Panc1 (cell line): ENCODE data around the gene FSTL4. TPM values are rescaled to one million over a fixed set of nuclear protein-coding genes. Genes with fewer than 3 reads are reported as not detected.

Experiments
- ATAC-seq: fragments of 200-7000 bp; cut with Tn5 transposase; 2 replicates; pipeline ENCODE4 v1.9.1; 2020; ENCODE audit warnings: mild to moderate bottlenecking, moderate library complexity
- BruUV-seq: library from RNA; stranded (reverse); fragments of 400-500 nt; replicated peaks from 2 replicates; lab custom pipeline; 2021; lab: Mats Ljungman, UMichigan
- CTCF ChIA-PET: fragments of 300-600 bp; sonication (Branson Sonifier 250); formaldehyde crosslinking; loops from one replicate; lab custom pipeline; 2022; ENCODE audit warnings: antibody characterized with exemption; lab: Charles Lee
- POLR2A ChIA-PET: fragments of 300-600 bp; sonication (Branson Sonifier 250); formaldehyde crosslinking; loops from one replicate; lab custom pipeline; 2022; ENCODE audit warnings: antibody characterized with exemption; lab: Charles Lee
- DNase-seq: peaks from one replicate; pipeline ENCODE4 v3.0.0-alpha.2; 2010; ENCODE audit warnings: low read depth, low spot score
- H3K27ac ChIP-seq: 2 replicates; pipeline ENCODE4 v1.5.1; 2011; ENCODE audit warnings: mild to moderate bottlenecking, low read length, inconsistent platforms
- H3K27me3 ChIP-seq: fragments of 200-500 bp; sonication (Bioruptor generic); 2 replicates; pipeline ENCODE4 v1.6.0; 2014; ENCODE audit warnings: low read length, inconsistent platforms; ENCODE audit not compliant: control insufficient read depth, insufficient read depth
- H3K36me3 ChIP-seq: fragments of 200-500 bp; sonication (Bioruptor generic); 2 replicates; pipeline ENCODE4 v1.5.1; 2014; ENCODE audit warnings: inconsistent platforms, mild to moderate bottlenecking, low read length, moderate library complexity; ENCODE audit not compliant: control insufficient read depth, insufficient read depth
- H3K4me1 ChIP-seq: 2 replicates; pipeline ENCODE4 v1.5.1; 2011; ENCODE audit warnings: inconsistent platforms, mild to moderate bottlenecking, low read length, moderate library complexity; ENCODE audit not compliant: control insufficient read depth, insufficient read depth
- H3K4me3 ChIP-seq, 2 experiments: 2 replicates each; pipeline ENCODE4 v1.5.1; 2011 to 2012; ENCODE audit warnings: low read depth in 2 of 2, low read length in 2 of 2, mild to moderate bottlenecking in 2 of 2, inconsistent platforms in 1 of 2, moderate library complexity in 1 of 2
- H3K9me3 ChIP-seq: fragments of 200-500 bp; sonication (Bioruptor generic); 2 replicates; pipeline ENCODE4 v1.5.1; 2014; ENCODE audit warnings: low read depth, mild to moderate bottlenecking, inconsistent platforms, low read length, moderate library complexity; ENCODE audit not compliant: control insufficient read depth, insufficient read depth
- POLR2AphosphoS5 ChIP-seq: IDR thresholded peaks from 2 replicates; pipeline ENCODE4 v1.6.1; 2012; ENCODE audit warnings: mild to moderate bottlenecking, low read depth, low read length, moderate library complexity
- SIN3A ChIP-seq: IDR thresholded peaks from 2 replicates; pipeline ENCODE4 v1.6.1; 2012; ENCODE audit warnings: low read depth, mild to moderate bottlenecking, low read length, moderate library complexity, borderline replicate concordance; ENCODE audit not compliant: insufficient read depth
- TCF7L2 ChIP-seq: IDR thresholded peaks from 2 replicates; pipeline ENCODE4 v1.6.1; 2011; ENCODE audit warnings: mild to moderate bottlenecking, low read depth, low read length, inconsistent platforms
- in situ Hi-C: cut with HindIII; loops from 2 replicates; pipeline ENCODE4 v1.10.0; 2016; ENCODE audit warnings: low sequenced_read_pairs, low pct_unique_long_range_greater_than_20kb
- intact Hi-C: fragments of 100-400 bp; cut with micrococcal nuclease; formaldehyde crosslinking; loops from one replicate; pipeline ENCODE4 v1.10.0; 2022; ENCODE audit not compliant: unreplicated experiment
- total RNA-seq: library from RNA; stranded (reverse); gene quantifications from one replicate; pipeline ENCODE4 v1.2.1, GENCODE V29; 2021; ENCODE audit not compliant: unreplicated experiment
- TF ChIP-seq, protein P1 (sequence below): fragments of 450-650 bp; IDR thresholded peaks from 2 replicates; pipeline ENCODE4 v1.5.1; 2017; ENCODE audit warnings: mild to moderate bottlenecking
- TF ChIP-seq, protein P2 (sequence below), 2 experiments: IDR thresholded peaks; 2 replicates each; pipeline ENCODE4 v1.6.1; 2011 to 2012; ENCODE audit warnings: low read depth in 2 of 2, control low read depth in 1 of 2, low read length in 1 of 2, mild to moderate bottlenecking in 1 of 2, moderate library complexity in 1 of 2; ENCODE audit not compliant: insufficient read depth in 1 of 2

FSTL4 gene
- total RNA-seq, 1 experiment from 2014 or later, result 0.18 TPM

DNA sequence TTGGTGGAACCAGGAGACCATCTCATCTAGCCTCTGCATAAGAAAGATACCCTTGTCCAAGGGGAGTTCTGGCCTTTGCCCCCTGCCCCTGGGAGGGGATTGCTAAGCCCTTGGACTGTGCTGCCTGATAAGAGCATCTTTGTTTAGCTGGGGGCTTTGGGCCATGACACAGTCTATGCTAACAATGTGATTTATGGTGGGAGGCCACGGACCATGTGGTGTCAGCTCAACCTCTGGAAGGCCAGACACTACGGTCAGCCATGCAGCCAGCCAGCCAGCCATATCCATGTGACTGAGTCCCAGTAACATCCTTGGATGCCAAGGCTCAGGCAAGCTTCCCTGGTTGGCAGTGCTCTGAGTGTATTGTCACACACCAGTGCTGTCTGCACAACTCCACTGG lies 244.4 kb downstream of the FSTL4 start:
- Histone ChIP-seq H3K27ac (no peak overlapping the region), H3K36me3 (no peaks in the 10 kb centered on the region), H3K27me3 (no peaks in the 10 kb centered on the region; the same call in 1 of the 2 replicates), H3K4me3 (no peak overlapping the region), H3K4me1 (no peaks in the 10 kb centered on the region), H3K9me3 (no peaks in the 10 kb centered on the region)
- CTCF ChIA-PET, result no interaction called here
- no peak for TF ChIP-seq POLR2AphosphoS5
- TF ChIP-seq SIN3A, result no peak
- TF ChIP-seq, protein P1, sequence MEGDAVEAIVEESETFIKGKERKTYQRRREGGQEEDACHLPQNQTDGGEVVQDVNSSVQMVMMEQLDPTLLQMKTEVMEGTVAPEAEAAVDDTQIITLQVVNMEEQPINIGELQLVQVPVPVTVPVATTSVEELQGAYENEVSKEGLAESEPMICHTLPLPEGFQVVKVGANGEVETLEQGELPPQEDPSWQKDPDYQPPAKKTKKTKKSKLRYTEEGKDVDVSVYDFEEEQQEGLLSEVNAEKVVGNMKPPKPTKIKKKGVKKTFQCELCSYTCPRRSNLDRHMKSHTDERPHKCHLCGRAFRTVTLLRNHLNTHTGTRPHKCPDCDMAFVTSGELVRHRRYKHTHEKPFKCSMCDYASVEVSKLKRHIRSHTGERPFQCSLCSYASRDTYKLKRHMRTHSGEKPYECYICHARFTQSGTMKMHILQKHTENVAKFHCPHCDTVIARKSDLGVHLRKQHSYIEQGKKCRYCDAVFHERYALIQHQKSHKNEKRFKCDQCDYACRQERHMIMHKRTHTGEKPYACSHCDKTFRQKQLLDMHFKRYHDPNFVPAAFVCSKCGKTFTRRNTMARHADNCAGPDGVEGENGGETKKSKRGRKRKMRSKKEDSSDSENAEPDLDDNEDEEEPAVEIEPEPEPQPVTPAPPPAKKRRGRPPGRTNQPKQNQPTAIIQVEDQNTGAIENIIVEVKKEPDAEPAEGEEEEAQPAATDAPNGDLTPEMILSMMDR, result no peak
- no peak for TF ChIP-seq TCF7L2
- TF ChIP-seq, protein P2, sequence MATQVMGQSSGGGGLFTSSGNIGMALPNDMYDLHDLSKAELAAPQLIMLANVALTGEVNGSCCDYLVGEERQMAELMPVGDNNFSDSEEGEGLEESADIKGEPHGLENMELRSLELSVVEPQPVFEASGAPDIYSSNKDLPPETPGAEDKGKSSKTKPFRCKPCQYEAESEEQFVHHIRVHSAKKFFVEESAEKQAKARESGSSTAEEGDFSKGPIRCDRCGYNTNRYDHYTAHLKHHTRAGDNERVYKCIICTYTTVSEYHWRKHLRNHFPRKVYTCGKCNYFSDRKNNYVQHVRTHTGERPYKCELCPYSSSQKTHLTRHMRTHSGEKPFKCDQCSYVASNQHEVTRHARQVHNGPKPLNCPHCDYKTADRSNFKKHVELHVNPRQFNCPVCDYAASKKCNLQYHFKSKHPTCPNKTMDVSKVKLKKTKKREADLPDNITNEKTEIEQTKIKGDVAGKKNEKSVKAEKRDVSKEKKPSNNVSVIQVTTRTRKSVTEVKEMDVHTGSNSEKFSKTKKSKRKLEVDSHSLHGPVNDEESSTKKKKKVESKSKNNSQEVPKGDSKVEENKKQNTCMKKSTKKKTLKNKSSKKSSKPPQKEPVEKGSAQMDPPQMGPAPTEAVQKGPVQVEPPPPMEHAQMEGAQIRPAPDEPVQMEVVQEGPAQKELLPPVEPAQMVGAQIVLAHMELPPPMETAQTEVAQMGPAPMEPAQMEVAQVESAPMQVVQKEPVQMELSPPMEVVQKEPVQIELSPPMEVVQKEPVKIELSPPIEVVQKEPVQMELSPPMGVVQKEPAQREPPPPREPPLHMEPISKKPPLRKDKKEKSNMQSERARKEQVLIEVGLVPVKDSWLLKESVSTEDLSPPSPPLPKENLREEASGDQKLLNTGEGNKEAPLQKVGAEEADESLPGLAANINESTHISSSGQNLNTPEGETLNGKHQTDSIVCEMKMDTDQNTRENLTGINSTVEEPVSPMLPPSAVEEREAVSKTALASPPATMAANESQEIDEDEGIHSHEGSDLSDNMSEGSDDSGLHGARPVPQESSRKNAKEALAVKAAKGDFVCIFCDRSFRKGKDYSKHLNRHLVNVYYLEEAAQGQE (IDR thresholded peaks at IDR 0.05; ENCODE audit: insufficient read depth in 1 of 2, low read depth in 2 of 2, low read length in 1 of 2), result no peak
- ATAC-seq (no peak), DNase-seq (no peak)
- intact Hi-C loops (no loop called here), in situ Hi-C loops (no loop called here)
- BruUV-seq, result no TSS peak
- POLR2A ChIA-PET, result interaction anchor here (1.2 kb wide), 1 partner anchor 17 kb away, joined by 3 read pairs; no protein-coding TSS in a partner anchor

DNA sequence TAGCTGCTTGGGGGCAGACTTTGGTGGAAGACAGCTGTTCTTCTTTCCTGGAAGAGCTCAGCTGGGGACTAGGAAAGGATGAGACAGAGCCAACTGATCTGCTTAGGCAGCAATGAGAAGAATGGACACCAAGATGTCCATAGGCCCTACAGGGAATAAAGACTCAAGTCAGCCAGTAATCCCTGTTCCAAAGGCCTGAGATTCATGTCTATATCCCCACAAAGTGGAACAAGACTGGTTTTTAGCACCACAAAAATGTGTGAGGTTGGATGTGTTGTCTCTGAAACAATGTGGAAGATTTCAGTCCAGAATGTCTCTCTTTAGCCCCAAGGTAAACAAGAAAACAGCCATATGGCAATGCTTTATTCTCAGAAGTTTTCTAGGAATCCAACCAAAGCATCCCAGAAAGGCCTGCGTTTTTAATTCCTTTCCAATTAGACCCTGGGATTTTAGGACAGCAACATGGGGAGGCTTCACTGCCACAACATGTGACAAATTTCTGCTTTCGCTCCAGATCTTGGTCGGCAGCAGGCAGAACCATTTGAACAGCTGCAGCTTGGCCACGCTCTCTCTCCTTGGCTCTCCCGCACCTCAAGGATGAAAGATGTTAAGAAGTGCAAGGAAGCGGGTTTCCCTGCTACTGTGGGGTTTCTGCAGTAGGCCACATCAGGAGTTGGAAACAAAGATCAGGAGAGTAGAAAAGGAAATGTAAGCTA lies 245.1 kb downstream of the FSTL4 start:
- in situ Hi-C loops, result no loop called here
- no peak for DNase-seq
- intact Hi-C loops, result no loop called here
- no TSS peak for BruUV-seq
- Histone ChIP-seq H3K36me3 (no peaks in the 10 kb centered on the region), H3K4me1 (no peaks in the 10 kb centered on the region), H3K27ac (no peak overlapping the region), H3K9me3 (no peaks in the 10 kb centered on the region), H3K27me3 (no peaks in the 10 kb centered on the region; the same call in 1 of the 2 replicates), H3K4me3 (no peak overlapping the region)
- CTCF ChIA-PET, result no interaction called here
- ATAC-seq, result no peak
- TF ChIP-seq TCF7L2 (no peak), POLR2AphosphoS5 (no peak)
- TF ChIP-seq, protein P2 (IDR thresholded peaks at IDR 0.05; ENCODE audit: insufficient read depth in 1 of 2, low read depth in 2 of 2, low read length in 1 of 2), result no peak
- TF ChIP-seq, protein P1, result no peak
- POLR2A ChIA-PET, result interaction anchor here (0.5 kb wide), 1 partner anchor 50 kb away, joined by 11 read pairs; no protein-coding TSS in a partner anchor
